ENCODE data around the gene ZSWIM8. TPM values are rescaled to one million over a fixed set of nuclear protein-coding genes. Genes with fewer than 3 reads are reported as not detected.
"Not testable (repeated sequence)": the region's sequence is repeated elsewhere in the genome, so short reads cannot be mapped to it uniquely, and the experiment has no call there.

The ZSWIM8 gene
- total RNA-seq, 1 experiment from 2014 or later, result 59.1 TPM

- Mint-ChIP-seq H3K4me3 (no peak overlapping the region), H3K9me3 (no peaks in the 10 kb centered on the region), H3K4me1 (no peaks in the 10 kb centered on the region), H3K27me3 (ENCODE audit: low read depth) (no peaks in the 10 kb centered on the region), H3K36me3 (peaks cover 13% of the 10 kb centered on the region), H3K27ac (no peak overlapping the region)
- ATAC-seq (no peak), DNase-seq (ENCODE audit: low spot score) (no peak)
- ChIA-PET CTCF (interaction anchor here (0.7 to 3.4 kb wide), 2 partner anchors 9 to 51 kb away, joined by 3 to 14 read pairs; no protein-coding TSS in a partner anchor), POLR2A (no interaction called here)
- no peak for TF ChIP-seq NFATC4 (CRISPR knock-in tag; IDR thresholded peaks at IDR 0.05)
- no peak for TF ChIP-seq NR1H2 (CRISPR knock-in tag; IDR thresholded peaks at IDR 0.05)
- no peak for TF ChIP-seq ELF4 (CRISPR knock-in tag; IDR thresholded peaks at IDR 0.05; ENCODE audit: low read depth)
- TF ChIP-seq, protein P1, sequence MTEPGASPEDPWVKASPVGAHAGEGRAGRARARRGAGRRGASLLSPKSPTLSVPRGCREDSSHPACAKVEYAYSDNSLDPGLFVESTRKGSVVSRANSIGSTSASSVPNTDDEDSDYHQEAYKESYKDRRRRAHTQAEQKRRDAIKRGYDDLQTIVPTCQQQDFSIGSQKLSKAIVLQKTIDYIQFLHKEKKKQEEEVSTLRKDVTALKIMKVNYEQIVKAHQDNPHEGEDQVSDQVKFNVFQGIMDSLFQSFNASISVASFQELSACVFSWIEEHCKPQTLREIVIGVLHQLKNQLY (CRISPR knock-in tag; IDR thresholded peaks at IDR 0.05), result no peak
- no peak for TF ChIP-seq FOXP1 (CRISPR knock-in tag; IDR thresholded peaks at IDR 0.05; ENCODE audit: borderline replicate concordance)
These were observed 42.8 kb downstream of the ZSWIM8 start for GRCh38 chr10:73828161-73828560.

DNA sequence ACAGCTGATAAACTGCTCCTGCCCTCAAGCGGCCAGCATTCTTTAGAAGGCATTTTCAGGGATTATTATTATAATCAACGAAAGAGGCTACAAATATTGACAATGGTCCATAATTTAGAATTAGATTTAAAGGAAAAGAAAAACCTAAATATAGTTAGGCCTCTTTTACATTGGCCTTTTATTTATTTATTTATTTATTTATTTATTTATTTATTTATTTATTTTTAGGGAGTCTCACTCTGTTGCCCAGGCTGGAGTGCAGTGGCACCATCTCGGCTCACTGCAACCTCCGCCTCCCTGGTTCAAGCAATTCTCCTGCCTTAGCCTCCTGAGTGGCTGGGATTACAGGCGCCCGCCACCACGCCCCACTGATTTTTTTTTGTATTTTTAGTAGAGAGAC lies 43.7 kb downstream of the ZSWIM8 start:
- H3K9me3 Mint-ChIP-seq; H3K36me3 Mint-ChIP-seq; H3K27me3 Mint-ChIP-seq (ENCODE audit: low read depth); ATAC-seq; H3K4me3 Mint-ChIP-seq; DNase-seq (ENCODE audit: low spot score); H3K4me1 Mint-ChIP-seq; POLR2A ChIA-PET; H3K27ac Mint-ChIP-seq: not testable (repeated sequence)
- CTCF ChIA-PET, result interaction anchor here (3.4 kb wide), 1 partner anchor 10 kb away, joined by 14 read pairs; no protein-coding TSS in a partner anchor

GRCh38 chr10:73836427-73836980 lies 51.1 kb downstream of the ZSWIM8 start:
- Mint-ChIP-seq H3K27me3 (ENCODE audit: low read depth) (no peaks in the 10 kb centered on the region), H3K27ac (no peak overlapping the region), H3K36me3 (peaks cover 4% of the 10 kb centered on the region), H3K9me3 (no peaks in the 10 kb centered on the region), H3K4me1 (no peaks in the 10 kb centered on the region), H3K4me3 (no peak overlapping the region)
- DNase-seq (ENCODE audit: low spot score), result no peak
- ChIA-PET CTCF (interaction anchor here (0.8 to 1.4 kb wide), 3 partner anchors 26 to 104 kb away, joined by 3 to 5 read pairs (median 3); no protein-coding TSS in a partner anchor), POLR2A (no interaction called here)
- TF ChIP-seq HMGA2 (CRISPR knock-in tag; IDR thresholded peaks at IDR 0.05), result no peak
- TF ChIP-seq ELF4 (CRISPR knock-in tag; IDR thresholded peaks at IDR 0.05; ENCODE audit: low read depth), result no peak
- TF ChIP-seq HMGXB4 (CRISPR knock-in tag; IDR thresholded peaks at IDR 0.05), result no peak
- TF ChIP-seq KAT7 (CRISPR knock-in tag; IDR thresholded peaks at IDR 0.05; ENCODE audit: borderline replicate concordance), result no peak
- TF ChIP-seq TCF7 (CRISPR knock-in tag; IDR thresholded peaks at IDR 0.05; ENCODE audit: low read depth), result no peak
- TF ChIP-seq, protein P2, sequence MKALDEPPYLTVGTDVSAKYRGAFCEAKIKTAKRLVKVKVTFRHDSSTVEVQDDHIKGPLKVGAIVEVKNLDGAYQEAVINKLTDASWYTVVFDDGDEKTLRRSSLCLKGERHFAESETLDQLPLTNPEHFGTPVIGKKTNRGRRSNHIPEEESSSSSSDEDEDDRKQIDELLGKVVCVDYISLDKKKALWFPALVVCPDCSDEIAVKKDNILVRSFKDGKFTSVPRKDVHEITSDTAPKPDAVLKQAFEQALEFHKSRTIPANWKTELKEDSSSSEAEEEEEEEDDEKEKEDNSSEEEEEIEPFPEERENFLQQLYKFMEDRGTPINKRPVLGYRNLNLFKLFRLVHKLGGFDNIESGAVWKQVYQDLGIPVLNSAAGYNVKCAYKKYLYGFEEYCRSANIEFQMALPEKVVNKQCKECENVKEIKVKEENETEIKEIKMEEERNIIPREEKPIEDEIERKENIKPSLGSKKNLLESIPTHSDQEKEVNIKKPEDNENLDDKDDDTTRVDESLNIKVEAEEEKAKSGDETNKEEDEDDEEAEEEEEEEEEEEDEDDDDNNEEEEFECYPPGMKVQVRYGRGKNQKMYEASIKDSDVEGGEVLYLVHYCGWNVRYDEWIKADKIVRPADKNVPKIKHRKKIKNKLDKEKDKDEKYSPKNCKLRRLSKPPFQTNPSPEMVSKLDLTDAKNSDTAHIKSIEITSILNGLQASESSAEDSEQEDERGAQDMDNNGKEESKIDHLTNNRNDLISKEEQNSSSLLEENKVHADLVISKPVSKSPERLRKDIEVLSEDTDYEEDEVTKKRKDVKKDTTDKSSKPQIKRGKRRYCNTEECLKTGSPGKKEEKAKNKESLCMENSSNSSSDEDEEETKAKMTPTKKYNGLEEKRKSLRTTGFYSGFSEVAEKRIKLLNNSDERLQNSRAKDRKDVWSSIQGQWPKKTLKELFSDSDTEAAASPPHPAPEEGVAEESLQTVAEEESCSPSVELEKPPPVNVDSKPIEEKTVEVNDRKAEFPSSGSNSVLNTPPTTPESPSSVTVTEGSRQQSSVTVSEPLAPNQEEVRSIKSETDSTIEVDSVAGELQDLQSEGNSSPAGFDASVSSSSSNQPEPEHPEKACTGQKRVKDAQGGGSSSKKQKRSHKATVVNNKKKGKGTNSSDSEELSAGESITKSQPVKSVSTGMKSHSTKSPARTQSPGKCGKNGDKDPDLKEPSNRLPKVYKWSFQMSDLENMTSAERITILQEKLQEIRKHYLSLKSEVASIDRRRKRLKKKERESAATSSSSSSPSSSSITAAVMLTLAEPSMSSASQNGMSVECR (CRISPR knock-in tag; IDR thresholded peaks at IDR 0.05; ENCODE audit: borderline replicate concordance), result no peak
- no peak for TF ChIP-seq NR3C1 (CRISPR knock-in tag; conservative IDR thresholded peaks at IDR 0.05; ENCODE audit: low read depth)
- TF ChIP-seq, protein P3, sequence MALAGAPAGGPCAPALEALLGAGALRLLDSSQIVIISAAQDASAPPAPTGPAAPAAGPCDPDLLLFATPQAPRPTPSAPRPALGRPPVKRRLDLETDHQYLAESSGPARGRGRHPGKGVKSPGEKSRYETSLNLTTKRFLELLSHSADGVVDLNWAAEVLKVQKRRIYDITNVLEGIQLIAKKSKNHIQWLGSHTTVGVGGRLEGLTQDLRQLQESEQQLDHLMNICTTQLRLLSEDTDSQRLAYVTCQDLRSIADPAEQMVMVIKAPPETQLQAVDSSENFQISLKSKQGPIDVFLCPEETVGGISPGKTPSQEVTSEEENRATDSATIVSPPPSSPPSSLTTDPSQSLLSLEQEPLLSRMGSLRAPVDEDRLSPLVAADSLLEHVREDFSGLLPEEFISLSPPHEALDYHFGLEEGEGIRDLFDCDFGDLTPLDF (CRISPR knock-in tag; IDR thresholded peaks at IDR 0.05), result no peak
- TF ChIP-seq, protein P4, sequence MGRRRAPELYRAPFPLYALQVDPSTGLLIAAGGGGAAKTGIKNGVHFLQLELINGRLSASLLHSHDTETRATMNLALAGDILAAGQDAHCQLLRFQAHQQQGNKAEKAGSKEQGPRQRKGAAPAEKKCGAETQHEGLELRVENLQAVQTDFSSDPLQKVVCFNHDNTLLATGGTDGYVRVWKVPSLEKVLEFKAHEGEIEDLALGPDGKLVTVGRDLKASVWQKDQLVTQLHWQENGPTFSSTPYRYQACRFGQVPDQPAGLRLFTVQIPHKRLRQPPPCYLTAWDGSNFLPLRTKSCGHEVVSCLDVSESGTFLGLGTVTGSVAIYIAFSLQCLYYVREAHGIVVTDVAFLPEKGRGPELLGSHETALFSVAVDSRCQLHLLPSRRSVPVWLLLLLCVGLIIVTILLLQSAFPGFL (CRISPR knock-in tag; IDR thresholded peaks at IDR 0.05; ENCODE audit: borderline replicate concordance), result no peak
- TF ChIP-seq ZNF138 (CRISPR knock-in tag; conservative IDR thresholded peaks at IDR 0.05), result no peak
- no peak for ATAC-seq

Measured in WTC11 (cell line).